Liver (tissue), 3 donors: ENCODE measurements around the gene BAHD1.

Experiments
- GABPA ChIP-seq, 2 donors: IDR thresholded peaks in 1 of 2; conservative IDR thresholded peaks in 1 of 2; 2 replicates each; pipeline ENCODE4 v1.6.1; 2016; ENCODE audit warnings: antibody characterized with exemption in 2 of 2, mild to moderate bottlenecking in 1 of 2, moderate library complexity in 1 of 2
- TF ChIP-seq, protein P1 (sequence below): fragments of 150-350 bp; IDR thresholded peaks from 2 replicates; pipeline ENCODE4 v1.5.1; 2017; ENCODE audit warnings: improper control_type of control experiment, low read depth, low read length; ENCODE audit not compliant: missing input control
- TF ChIP-seq, protein P2 (sequence below): IDR thresholded peaks from 2 replicates; pipeline ENCODE4 v1.6.1; 2016; ENCODE audit warnings: antibody characterized with exemption
- TF ChIP-seq, protein P3 (sequence below): IDR thresholded peaks from 2 replicates; pipeline ENCODE4 v1.6.1; 2016; ENCODE audit warnings: antibody characterized with exemption
- donor health status: healthy.
- donor health status: healthy.

DNA sequence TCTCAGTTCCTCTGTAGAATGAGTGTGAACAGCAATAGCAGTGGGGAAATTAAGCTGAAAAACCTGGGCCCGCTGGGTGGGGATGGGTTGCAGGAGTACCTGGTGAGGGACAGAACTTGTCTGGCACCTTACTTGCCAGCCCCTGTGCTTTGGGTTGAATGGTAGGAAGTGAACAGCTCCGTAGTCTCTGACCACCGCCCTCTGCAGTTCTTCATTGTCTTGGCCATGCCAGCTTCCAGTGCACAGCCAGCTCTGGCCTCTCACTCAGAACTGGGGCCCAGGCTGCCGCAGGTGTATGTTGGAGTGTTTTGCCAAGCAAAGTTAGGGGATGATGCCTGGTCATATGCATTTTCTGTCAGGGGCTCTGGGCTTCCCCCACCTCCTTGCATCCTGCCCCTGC lies 16.0 kb downstream of the BAHD1 start:
- TF ChIP-seq, protein P1, sequence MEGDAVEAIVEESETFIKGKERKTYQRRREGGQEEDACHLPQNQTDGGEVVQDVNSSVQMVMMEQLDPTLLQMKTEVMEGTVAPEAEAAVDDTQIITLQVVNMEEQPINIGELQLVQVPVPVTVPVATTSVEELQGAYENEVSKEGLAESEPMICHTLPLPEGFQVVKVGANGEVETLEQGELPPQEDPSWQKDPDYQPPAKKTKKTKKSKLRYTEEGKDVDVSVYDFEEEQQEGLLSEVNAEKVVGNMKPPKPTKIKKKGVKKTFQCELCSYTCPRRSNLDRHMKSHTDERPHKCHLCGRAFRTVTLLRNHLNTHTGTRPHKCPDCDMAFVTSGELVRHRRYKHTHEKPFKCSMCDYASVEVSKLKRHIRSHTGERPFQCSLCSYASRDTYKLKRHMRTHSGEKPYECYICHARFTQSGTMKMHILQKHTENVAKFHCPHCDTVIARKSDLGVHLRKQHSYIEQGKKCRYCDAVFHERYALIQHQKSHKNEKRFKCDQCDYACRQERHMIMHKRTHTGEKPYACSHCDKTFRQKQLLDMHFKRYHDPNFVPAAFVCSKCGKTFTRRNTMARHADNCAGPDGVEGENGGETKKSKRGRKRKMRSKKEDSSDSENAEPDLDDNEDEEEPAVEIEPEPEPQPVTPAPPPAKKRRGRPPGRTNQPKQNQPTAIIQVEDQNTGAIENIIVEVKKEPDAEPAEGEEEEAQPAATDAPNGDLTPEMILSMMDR = no peak
- TF ChIP-seq, protein P2, sequence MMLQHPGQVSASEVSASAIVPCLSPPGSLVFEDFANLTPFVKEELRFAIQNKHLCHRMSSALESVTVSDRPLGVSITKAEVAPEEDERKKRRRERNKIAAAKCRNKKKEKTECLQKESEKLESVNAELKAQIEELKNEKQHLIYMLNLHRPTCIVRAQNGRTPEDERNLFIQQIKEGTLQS = no peak
- TF ChIP-seq, protein P3, sequence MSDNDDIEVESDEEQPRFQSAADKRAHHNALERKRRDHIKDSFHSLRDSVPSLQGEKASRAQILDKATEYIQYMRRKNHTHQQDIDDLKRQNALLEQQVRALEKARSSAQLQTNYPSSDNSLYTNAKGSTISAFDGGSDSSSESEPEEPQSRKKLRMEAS = no peak
- TF ChIP-seq GABPA (IDR thresholded peaks at IDR 0.05 in 1 of 2, conservative IDR thresholded peaks at IDR 0.05 in 1 of 2) = no peak
